D721Med (cell line): Measurements from ENCODE around the gene PLXNB1.

Source experiments
- DNase-seq: peaks from one replicate; pipeline ENCODE4 v3.0.0; 2011; ENCODE audit warnings: low spot score; ENCODE audit not compliant: insufficient read length
- FAIRE-seq: peaks from 2 replicates; lab custom pipeline; 2011; peaks lifted over from hg19 to GRCh38; lab: Jason Lieb, UNC
- TF ChIP-seq, protein P1 (sequence below): IDR thresholded peaks from 2 replicates; pipeline ENCODE4 v1.5.1; 2012; ENCODE audit warnings: mild to moderate bottlenecking, control low read depth; ENCODE audit not compliant: insufficient read depth; ENCODE audit errors: missing control alignments

PLXNB1 gene

DNA sequence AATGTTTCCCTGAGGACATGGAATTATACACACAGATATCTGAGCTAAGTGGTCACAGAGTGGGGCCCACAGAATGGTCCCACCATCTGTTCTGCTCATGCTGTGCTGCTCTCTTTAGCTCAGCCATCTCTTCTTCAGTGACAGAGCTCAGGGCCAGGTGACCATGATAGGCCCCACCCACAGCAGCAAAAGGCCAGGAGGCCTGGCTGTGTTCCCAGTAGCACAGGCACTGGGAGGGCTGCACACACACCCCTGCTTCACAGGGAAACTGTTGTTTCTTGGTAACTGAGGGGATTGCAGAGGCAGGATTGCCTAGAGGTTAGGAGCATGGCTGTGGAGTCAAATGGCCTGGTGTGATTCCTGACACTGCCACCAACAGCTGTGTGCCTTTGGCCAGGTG lies 62.7 kb downstream of the PLXNB1 start:
- TF ChIP-seq, protein P1, sequence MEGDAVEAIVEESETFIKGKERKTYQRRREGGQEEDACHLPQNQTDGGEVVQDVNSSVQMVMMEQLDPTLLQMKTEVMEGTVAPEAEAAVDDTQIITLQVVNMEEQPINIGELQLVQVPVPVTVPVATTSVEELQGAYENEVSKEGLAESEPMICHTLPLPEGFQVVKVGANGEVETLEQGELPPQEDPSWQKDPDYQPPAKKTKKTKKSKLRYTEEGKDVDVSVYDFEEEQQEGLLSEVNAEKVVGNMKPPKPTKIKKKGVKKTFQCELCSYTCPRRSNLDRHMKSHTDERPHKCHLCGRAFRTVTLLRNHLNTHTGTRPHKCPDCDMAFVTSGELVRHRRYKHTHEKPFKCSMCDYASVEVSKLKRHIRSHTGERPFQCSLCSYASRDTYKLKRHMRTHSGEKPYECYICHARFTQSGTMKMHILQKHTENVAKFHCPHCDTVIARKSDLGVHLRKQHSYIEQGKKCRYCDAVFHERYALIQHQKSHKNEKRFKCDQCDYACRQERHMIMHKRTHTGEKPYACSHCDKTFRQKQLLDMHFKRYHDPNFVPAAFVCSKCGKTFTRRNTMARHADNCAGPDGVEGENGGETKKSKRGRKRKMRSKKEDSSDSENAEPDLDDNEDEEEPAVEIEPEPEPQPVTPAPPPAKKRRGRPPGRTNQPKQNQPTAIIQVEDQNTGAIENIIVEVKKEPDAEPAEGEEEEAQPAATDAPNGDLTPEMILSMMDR: no peak
- DNase-seq (no peak), FAIRE-seq (no peak)

DNA sequence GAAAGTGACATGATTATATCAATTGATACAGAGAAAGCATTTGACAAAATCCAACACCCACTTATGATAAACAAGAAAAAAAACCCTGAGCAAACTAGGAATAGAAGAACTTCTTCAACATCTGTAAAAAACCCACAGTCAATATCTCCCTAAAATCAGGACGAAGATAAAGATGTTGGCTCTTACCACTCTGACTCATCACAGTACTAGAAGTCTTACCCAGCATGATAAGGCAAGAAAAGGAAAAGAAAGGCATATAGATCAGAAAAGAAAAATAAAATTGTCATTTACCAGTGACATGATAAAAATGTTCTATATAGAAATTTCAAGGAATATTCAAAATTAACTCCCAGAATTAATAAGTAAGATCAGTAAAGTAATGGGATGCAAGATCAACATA lies 65.0 kb downstream of the PLXNB1 start:
- DNase-seq (no peak), FAIRE-seq (no peak)
- TF ChIP-seq, protein P1: no peak

DNA sequence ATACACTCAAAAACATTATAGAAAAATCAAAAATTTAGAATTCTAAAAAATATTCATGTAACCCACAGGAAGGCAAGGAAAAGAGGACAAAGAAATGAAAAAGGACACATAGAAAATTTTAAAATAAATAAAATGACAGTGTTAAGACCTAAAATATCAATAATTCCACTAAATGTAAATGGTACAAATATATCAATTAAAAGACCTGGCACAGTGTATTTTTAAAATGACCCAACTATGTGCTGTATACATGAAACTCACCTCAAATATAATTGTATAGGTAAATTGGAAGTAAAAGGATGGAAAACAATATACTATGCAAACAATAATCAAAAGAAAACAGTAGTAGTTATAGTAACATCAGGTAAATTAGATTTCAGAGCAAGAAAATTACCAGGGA lies 68.0 kb downstream of the PLXNB1 start:
- DNase-seq (no peak), FAIRE-seq (no peak)
- TF ChIP-seq, protein P1: no peak

DNA sequence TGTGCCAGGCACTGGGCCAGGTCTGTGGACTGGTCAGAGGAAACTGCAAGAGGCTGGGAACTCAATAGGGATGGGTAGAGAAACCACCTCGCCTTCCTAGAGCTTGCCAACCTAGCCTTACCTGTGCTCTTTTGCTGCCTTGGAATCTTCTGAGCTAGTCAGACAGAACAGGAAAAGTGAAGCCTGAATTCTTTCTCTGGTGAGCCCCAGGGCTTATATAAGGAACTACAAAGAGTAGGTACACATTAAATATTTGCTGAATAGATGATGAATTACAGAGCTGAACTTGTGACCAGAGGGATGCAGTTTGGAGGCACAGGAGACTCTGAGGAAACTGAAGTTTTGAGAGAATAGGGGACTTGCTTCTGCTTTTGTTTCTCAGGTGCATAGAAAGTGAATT lies 73.5 kb downstream of the PLXNB1 start:
- DNase-seq (no peak), FAIRE-seq (no peak)
- TF ChIP-seq, protein P1: no peak

DNA sequence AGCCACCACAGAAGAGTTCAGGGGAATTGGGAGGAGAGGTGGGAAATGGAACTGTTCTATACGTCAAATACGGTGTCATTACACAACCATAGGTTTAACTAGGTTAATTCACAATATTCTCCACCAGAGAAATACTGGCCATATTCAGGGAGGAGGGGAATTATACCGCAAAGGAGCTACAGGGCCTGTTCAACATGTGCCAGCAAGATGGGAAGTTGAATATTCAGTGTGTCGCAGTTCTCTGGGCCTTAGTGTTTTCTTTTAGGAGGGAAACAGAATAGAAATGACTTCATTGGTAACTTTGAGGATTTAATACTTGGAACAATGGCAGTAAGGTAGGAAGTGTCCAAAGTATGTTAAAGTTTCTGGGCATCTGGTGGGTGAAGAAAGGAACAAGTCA lies 75.9 kb downstream of the PLXNB1 start:
- TF ChIP-seq, protein P1: no peak
- DNase-seq (no peak), FAIRE-seq (no peak)
